SHP77 treated with DMSO at 0.1 percent for 48 hours (cell line): ENCODE data around the gene TCF4.

Source experiments
- DNase-seq: peaks from one replicate; lab custom pipeline; 2025; lab: John Stamatoyannopoulos, UW

Gene TCF4

GRCh38 chr18:55229682-55230081 lies 358.3 kb downstream of the TCF4 start:
- DNase-seq: no peak

GRCh38 chr18:55228707-55229106 lies 359.3 kb downstream of the TCF4 start:
- no peak for DNase-seq

GRCh38 chr18:55228191-55228590 lies 359.8 kb downstream of the TCF4 start:
- no peak for DNase-seq

GRCh38 chr18:55227771-55228170 lies 360.2 kb downstream of the TCF4 start:
- DNase-seq: no peak

GRCh38 chr18:55226044-55226443 lies 361.9 kb downstream of the TCF4 start:
- DNase-seq: no peak

- no peak for DNase-seq
Measured at GRCh38 chr18:55224086-55224625, 363.8 kb downstream of the TCF4 start.

GRCh38 chr18:55221622-55222021 lies 366.4 kb downstream of the TCF4 start:
- DNase-seq: no peak

GRCh38 chr18:55220523-55220922 lies 367.5 kb downstream of the TCF4 start:
- DNase-seq: no peak

- no peak for DNase-seq
Measured at GRCh38 chr18:55219823-55220222, 368.2 kb downstream of the TCF4 start.

GRCh38 chr18:55219059-55219458 lies 368.9 kb downstream of the TCF4 start:
- DNase-seq: no peak

- DNase-seq: no peak
Measured at GRCh38 chr18:55214969-55215368, 373.0 kb downstream of the TCF4 start.

GRCh38 chr18:55214534-55214933 lies 373.5 kb downstream of the TCF4 start:
- DNase-seq: no peak

GRCh38 chr18:55213586-55213985 lies 374.4 kb downstream of the TCF4 start:
- no peak for DNase-seq

GRCh38 chr18:55206927-55207326 lies 381.1 kb downstream of the TCF4 start:
- DNase-seq: no peak

GRCh38 chr18:55202232-55202917 lies 385.6 kb downstream of the TCF4 start:
- no peak for DNase-seq

GRCh38 chr18:55199291-55199963 lies 388.6 kb downstream of the TCF4 start:
- no peak for DNase-seq

- DNase-seq: no peak
Measured at GRCh38 chr18:55195863-55196262, 392.1 kb downstream of the TCF4 start.

GRCh38 chr18:55189972-55190371 lies 398.0 kb downstream of the TCF4 start:
- no peak for DNase-seq

GRCh38 chr18:55186588-55186987 lies 401.4 kb downstream of the TCF4 start:
- DNase-seq: no peak

GRCh38 chr18:55185391-55185790 lies 402.6 kb downstream of the TCF4 start:
- no peak for DNase-seq

GRCh38 chr18:55179835-55180234 lies 408.2 kb downstream of the TCF4 start:
- DNase-seq: no peak

GRCh38 chr18:55179425-55179824 lies 408.6 kb downstream of the TCF4 start:
- no peak for DNase-seq

- no peak for DNase-seq
Measured at GRCh38 chr18:55173291-55173690, 414.7 kb downstream of the TCF4 start.
